Upper lobe of left lung (tissue), 6 donors: Measurements from ENCODE around the gene CDKAL1. TPM values are rescaled to one million over a fixed set of nuclear protein-coding genes. Genes with fewer than 3 reads are reported as not detected.

ENCODE experiments used
- ATAC-seq, 2 donors: fragments of 200-7000 bp; cut with Tn5 transposase; one replicate each; pipeline ENCODE4 v1.9.1; 2022; ENCODE audit warnings: mild to moderate bottlenecking in 2 of 2, moderate library complexity in 2 of 2; ENCODE audit not compliant: low FRiP score in 2 of 2
- DNase-seq, 2 donors: peaks; one replicate each; pipeline ENCODE4 v3.0.0-alpha.2; 2019 to 2020
- H3K27ac ChIP-seq, 4 donors: fragments of 200-600 bp; sonication (generic); one replicate each; pipeline ENCODE4 v1.5.1; 2016 to 2019
- H3K27me3 ChIP-seq, 4 donors: fragments of 200-600 bp; sonication (generic); one replicate each; pipeline ENCODE4 v1.5.1; 2017 to 2019
- H3K36me3 ChIP-seq, 4 donors: fragments of 200-600 bp; sonication (generic); one replicate each; pipeline ENCODE4 v1.5.1; 2016 to 2019
- H3K4me1 ChIP-seq, 4 donors: fragments of 200-600 bp; sonication (generic); one replicate each; pipeline ENCODE4 v1.5.1; 2018 to 2019
- H3K4me3 ChIP-seq, 4 donors: fragments of 200-600 bp; sonication (generic); one replicate each; pipeline ENCODE4 v1.5.1; 2017 to 2019; ENCODE audit warnings: mild to moderate bottlenecking in 2 of 4, moderate library complexity in 1 of 4
- H3K9me3 ChIP-seq, 4 donors: fragments of 200-600 bp; sonication (generic); one replicate each; pipeline ENCODE4 v1.5.1; 2018 to 2019
- EP300 ChIP-seq, 4 donors: sonication (generic); formaldehyde crosslinking; IDR thresholded peaks; one replicate each; pipeline ENCODE4 v1.5.1; 2017; ENCODE audit warnings: antibody characterized with exemption in 4 of 4, control low read depth in 2 of 4
- POLR2A ChIP-seq, 4 donors: fragments of 450-650 bp; IDR thresholded peaks; one replicate each; pipeline ENCODE4 v1.5.1; 2016 to 2017; ENCODE audit warnings: antibody characterized with exemption in 4 of 4, mild to moderate bottlenecking in 2 of 4
- POLR2AphosphoS5 ChIP-seq, 2 donors: sonication (generic); formaldehyde crosslinking; IDR thresholded peaks; one replicate each; pipeline ENCODE4 v1.5.1; 2017; ENCODE audit warnings: antibody characterized with exemption in 2 of 2
- WGBS, 2 donors: methylation state at CpG; one replicate each; pipeline ENCODE4 v1.1.5; 2017 to 2018; 5-methylcytosine and 5-hydroxymethylcytosine counted together
- total RNA-seq, 6 donors: library from RNA; depleted of rRNA in 4 of 6; stranded (reverse); fragments of >200 nt in 4 of 6; gene quantifications; one replicate each; pipeline versions ENCODE4 v1.1.0 to v1.2.1, GENCODE V29; 2016 to 2021
- TF ChIP-seq, protein P1 (sequence below), 6 experiments: fragments of 450-650 bp in 4 of 6; fragments of 200-600 bp in 2 of 6; sonication (generic) in 2 of 6; IDR thresholded peaks; one replicate each; pipeline ENCODE4 v1.5.1; 2016 to 2019; ENCODE audit warnings: antibody characterized with exemption in 6 of 6
- donor health status: DM: no; HTN: no; CAD: no; lungs with moderate emphysema.
- donor health status: DM: no; HTN: yes; CAD: no; lungs with severe emphysema.

The CDKAL1 gene
- total RNA-seq, 6 donors from 2014 or later = 9.4 to 22.6 (median 13.8) TPM

DNA sequence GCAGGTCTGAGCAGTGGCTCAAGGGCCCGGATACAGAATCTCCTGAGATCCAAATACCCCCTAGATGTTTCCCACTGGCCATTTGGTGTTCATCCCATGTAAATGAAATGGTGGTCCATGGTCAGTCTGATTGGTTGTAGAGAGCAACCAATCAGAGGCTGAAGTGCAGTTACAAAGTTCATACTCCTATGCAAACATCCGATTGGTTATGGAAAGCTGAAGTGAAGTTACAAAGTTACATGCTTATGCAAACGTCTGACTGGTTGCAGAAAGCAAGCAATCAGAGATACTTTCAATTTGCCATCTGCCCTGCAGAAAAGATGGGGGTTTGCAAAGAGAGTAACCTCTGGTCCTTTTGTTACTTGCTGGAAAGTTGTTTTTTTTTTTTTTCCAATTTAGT lies 313.6 kb downstream of the CDKAL1 start:
- 81 to 89% methylated on average over 3 of the region's 3 CpGs for WGBS, 2 donors
- no peak overlapping the region for H3K4me3 ChIP-seq
- H3K9me3 ChIP-seq = no peaks in the 10 kb centered on the region
- H3K27ac ChIP-seq = no peak overlapping the region
- no peaks in the 10 kb centered on the region for H3K27me3 ChIP-seq
- TF ChIP-seq POLR2A (IDR thresholded peaks at IDR 0.05) = no peak
- no peak for TF ChIP-seq EP300 (IDR thresholded peaks at IDR 0.05)
- TF ChIP-seq, protein P1, sequence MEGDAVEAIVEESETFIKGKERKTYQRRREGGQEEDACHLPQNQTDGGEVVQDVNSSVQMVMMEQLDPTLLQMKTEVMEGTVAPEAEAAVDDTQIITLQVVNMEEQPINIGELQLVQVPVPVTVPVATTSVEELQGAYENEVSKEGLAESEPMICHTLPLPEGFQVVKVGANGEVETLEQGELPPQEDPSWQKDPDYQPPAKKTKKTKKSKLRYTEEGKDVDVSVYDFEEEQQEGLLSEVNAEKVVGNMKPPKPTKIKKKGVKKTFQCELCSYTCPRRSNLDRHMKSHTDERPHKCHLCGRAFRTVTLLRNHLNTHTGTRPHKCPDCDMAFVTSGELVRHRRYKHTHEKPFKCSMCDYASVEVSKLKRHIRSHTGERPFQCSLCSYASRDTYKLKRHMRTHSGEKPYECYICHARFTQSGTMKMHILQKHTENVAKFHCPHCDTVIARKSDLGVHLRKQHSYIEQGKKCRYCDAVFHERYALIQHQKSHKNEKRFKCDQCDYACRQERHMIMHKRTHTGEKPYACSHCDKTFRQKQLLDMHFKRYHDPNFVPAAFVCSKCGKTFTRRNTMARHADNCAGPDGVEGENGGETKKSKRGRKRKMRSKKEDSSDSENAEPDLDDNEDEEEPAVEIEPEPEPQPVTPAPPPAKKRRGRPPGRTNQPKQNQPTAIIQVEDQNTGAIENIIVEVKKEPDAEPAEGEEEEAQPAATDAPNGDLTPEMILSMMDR (IDR thresholded peaks at IDR 0.05) = no peak
- TF ChIP-seq POLR2AphosphoS5 (IDR thresholded peaks at IDR 0.05) = no peak
- peaks cover 0 to 2% (median 0%) of the 10 kb centered on the region in 4 donors for H3K4me1 ChIP-seq
- DNase-seq (no peak), ATAC-seq (no peak)
- no peaks in the 10 kb centered on the region for H3K36me3 ChIP-seq

DNA sequence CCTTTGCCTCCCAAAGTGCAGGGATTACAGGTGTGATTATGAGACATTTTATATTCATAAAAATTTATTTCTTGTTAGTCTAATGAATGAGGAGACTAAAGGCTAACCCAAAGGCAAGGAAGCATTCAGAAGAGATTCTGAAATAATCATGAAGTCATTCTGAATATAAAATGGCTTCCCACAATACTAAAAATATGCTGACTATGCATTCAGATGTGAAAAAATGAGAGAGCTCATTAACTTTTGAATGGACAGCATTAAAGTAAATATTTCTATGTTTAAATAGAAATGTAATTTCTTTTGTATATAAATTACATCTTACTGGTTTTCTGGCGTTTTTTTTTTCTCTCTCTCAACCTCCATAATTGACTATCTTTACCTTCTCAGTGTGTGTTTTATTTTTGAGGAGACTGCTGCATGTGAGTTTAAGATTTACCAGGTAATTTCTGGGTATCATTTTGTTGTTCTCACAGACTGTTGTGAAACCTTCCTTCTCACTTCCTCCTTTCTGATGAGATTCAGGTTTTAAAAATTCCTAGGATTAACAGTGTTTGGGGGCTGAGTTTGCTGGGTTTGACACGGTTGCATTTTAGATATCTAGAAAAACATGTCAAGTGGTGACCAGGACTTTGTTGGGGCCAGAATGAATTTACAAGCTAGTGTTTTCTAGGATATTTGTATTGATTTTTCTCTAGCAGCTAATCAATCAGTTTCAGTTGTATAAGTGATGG lies 316.6 kb downstream of the CDKAL1 start:
- H3K4me1 ChIP-seq = peaks cover 0 to 2% (median 0%) of the 10 kb centered on the region in 4 donors
- no peak for ATAC-seq
- TF ChIP-seq, protein P1 (IDR thresholded peaks at IDR 0.05) = no peak
- TF ChIP-seq POLR2A (IDR thresholded peaks at IDR 0.05) (no peak), EP300 (IDR thresholded peaks at IDR 0.05) (no peak), POLR2AphosphoS5 (IDR thresholded peaks at IDR 0.05) (no peak)
- no peak for DNase-seq
- H3K27ac ChIP-seq = no peak overlapping the region
- 77 to 90% methylated on average over 2 of the region's 2 CpGs for WGBS, 2 donors
- H3K4me3 ChIP-seq = no peak overlapping the region
- H3K9me3 ChIP-seq = no peaks in the 10 kb centered on the region
- no peaks in the 10 kb centered on the region for H3K27me3 ChIP-seq
- H3K36me3 ChIP-seq = no peaks in the 10 kb centered on the region

DNA sequence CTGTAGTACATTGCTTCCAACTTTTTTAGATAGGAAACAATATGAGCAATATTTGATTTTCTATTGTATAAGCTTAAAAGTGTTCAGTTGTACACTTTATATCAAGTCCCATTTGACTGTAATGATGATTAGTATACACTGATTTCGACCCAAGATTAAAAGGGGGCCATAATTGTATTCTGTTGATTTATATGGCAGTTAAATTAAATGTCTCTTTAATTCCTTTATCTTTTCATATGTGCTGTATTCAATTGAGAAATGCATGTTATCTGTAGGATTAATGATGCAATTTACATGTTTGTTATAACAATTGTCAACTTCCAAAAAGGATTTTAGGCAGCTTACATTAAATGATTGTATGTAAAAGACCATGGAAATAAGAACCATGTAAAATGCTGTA lies 317.5 kb downstream of the CDKAL1 start:
- Histone ChIP-seq H3K27me3 (no peaks in the 10 kb centered on the region), H3K4me3 (no peak overlapping the region), H3K36me3 (no peaks in the 10 kb centered on the region), H3K27ac (no peak overlapping the region), H3K9me3 (no peaks in the 10 kb centered on the region), H3K4me1 (no peaks in the 10 kb centered on the region)
- TF ChIP-seq POLR2AphosphoS5 (IDR thresholded peaks at IDR 0.05) (no peak), EP300 (IDR thresholded peaks at IDR 0.05) (no peak), POLR2A (IDR thresholded peaks at IDR 0.05) (no peak)
- TF ChIP-seq, protein P1 (IDR thresholded peaks at IDR 0.05) = no peak
- WGBS, 2 donors = 85 to 96% methylated on average over 1 of the region's 1 CpG
- ATAC-seq (no peak), DNase-seq (no peak)

DNA sequence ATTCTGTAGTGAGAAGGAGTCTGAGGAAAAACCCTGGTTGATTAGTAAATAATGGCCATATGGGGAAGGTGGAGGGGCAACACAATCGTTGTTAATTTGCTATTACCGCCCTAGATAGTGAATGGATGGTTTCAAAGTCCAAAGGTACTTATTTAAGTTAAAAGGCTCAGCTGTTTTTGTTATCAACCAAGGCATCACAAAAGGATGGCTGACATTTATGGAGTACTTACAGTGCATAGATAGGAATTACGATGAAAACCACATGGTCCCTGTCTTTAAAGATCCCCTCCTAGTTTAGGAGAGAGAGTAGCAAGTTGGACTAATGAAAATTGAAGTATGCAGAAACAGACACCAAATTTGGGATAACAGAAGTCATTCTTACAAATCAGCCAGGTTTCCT lies 319.6 kb downstream of the CDKAL1 start:
- no peaks in the 10 kb centered on the region for H3K27me3 ChIP-seq
- ATAC-seq (no peak), DNase-seq (no peak)
- H3K4me3 ChIP-seq = no peak overlapping the region
- H3K9me3 ChIP-seq = no peaks in the 10 kb centered on the region
- no peaks in the 10 kb centered on the region for H3K4me1 ChIP-seq
- TF ChIP-seq EP300 (IDR thresholded peaks at IDR 0.05) (no peak), POLR2AphosphoS5 (IDR thresholded peaks at IDR 0.05) (no peak), POLR2A (IDR thresholded peaks at IDR 0.05) (no peak)
- TF ChIP-seq, protein P1 (IDR thresholded peaks at IDR 0.05) = no peak
- no peak overlapping the region for H3K27ac ChIP-seq
- WGBS, 2 donors = 87 to 89% methylated on average over 3 of the region's 3 CpGs
- no peaks in the 10 kb centered on the region for H3K36me3 ChIP-seq
